HG03175 (cell line): ENCODE results near the gene AKAP11.
"Not testable (repeated sequence)": the region's sequence is repeated elsewhere in the genome, so short reads cannot be mapped to it uniquely, and the experiment has no call there.

Experiments
- ATAC-seq: cut with Tn5 transposase; IDR thresholded peaks from one replicate; pipeline ENCODE4 v1.9.1; 2021; ENCODE audit warnings: mild to moderate bottlenecking, moderate library complexity; ENCODE audit not compliant: unreplicated experiment

AKAP11 gene, protein sequence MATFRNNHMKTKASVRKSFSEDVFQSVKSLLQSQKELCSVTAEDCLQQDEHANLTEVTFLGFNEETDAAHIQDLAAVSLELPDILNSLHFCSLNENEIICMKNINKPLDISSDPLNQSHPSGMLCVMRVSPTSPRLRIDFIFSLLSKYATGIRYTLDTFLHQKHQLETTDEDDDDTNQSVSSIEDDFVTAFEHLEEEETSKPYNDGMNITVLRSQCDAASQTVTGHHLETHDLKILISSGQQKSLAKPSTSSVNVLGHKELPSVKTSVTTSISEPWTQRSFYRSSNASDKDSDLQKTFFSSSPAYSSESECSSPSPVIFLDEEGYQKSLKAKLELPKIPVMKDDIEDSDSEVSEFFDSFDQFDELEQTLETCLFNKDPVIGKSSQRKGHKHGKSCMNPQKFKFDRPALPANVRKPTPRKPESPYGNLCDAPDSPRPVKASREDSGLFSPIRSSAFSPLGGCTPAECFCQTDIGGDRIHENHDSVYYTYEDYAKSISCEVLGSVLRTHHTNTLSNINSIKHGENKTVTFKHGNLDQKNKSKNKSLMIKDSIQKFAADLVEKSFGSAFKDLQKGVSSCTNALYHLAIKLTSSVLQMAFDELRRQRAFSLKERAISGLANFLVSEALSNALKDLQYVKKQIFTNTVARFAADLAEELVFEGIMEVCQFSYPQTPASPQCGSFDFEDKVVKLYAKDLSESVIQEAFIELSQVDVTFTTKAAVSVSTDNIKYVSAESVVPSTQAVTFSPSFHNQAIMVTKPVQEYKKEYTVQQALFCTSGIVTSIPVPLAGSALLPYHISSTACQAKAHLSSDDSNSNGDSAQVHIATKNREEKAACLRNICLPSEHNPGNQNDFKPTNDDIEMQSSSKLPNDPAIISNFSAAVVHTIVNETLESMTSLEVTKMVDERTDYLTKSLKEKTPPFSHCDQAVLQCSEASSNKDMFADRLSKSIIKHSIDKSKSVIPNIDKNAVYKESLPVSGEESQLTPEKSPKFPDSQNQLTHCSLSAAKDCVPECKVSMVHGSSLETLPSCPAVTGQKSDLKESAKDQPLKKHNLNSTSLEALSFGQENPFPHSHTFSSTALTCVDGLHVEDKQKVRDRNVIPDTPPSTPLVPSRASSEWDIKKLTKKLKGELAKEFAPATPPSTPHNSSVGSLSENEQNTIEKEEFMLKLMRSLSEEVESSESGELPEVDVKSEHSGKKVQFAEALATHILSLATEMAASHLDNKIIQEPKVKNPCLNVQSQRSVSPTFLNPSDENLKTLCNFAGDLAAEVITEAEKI (N-terminal part only)

DNA sequence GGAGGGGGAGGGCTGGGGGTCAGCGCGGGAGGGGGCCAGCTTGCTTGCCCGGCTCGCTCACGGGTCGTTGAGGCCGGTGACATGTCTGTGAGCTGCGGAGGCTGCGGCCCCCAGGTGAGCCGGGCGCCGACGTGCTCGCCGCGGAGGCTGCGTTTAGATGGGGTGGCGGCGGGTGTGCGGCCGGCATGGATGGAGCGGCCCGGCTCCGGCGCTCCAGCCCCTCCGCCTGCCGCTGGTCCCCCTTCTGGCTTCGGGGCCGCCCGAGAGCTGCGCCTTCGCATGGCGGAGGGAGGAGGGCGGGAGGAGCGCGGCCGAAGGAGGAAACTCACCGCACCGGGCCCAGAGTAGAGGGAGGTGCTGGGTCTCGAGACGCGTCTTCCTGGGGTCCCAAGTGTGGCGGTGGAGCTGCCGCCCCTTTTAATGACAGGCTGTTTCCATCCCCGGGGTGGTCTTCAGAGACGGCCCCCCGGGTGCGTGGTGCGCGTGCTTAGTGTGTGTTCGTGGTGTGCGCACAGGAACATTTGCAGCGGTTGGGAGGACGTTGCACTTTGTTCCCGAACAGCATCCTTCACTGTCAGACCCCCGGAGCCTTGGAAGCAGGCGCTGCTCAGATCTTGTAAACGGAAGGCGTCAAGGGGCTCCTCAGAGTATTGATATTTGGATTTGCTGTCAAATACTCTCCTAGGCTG lies at the start of gene AKAP11:
AKAP11 (plus strand) TSS at position 38 of the 689 bp plus-strand sequence. CDS start 14,197 bp downstream, outside the sequence.
- peak; percentile 27 for ATAC-seq

DNA sequence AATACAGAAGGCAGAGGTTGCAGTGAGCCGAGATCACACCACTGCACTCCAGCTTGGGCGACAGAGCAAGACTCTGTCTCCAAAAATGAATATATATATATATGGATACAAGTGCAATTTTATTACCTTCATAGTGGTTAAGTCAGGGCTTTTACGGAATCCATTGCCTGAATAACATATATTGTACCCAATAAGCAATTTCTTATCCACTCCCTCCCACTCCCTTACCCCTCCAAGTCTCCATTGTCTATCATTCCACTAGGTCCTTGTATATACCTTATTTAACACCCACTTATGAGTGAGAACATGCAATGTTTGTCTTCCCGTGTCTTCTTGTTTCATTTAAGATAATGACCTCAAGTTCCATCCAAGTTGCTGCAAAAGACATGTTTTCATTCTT lies 48.3 kb upstream of the AKAP11 start:
- no peak for ATAC-seq

DNA sequence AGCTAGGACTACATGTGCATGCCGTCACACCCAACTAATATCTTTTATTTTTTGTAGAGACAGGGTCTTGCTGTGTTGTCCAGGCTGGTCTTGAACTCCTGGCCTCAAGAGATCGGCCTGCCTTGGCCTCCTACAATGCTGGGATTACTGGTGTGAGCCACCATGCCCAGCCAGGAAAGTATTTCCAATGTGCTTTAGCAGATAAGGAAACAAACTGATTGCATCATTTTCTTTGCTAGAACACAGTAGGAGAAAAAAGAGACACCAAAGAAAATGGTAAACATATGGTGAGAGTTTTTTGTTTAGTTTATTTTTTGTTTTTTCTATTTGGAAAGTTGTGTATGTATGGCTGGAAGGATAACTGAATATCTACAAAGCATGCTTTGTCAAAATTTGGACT lies 46.9 kb upstream of the AKAP11 start:
- no peak for ATAC-seq

DNA sequence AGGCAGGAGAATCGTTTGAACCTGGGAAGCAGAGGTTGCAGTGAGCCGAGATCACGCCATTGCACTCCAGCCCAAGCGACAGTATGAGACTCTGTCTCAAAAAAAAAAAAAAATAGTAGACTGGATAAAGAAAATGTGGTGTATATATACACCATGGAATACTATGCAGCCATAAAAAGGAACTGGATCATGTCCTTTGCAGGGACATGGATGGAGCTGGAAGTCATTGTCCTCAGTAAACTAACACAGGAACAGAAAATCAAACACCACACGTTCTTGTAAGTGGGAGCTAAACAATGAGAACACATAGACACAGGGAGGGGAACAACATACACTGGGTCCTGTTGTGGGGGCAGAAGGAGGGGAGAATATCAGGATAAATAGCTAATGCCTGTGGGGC lies 45.2 kb upstream of the AKAP11 start:
- not testable (repeated sequence) for ATAC-seq

DNA sequence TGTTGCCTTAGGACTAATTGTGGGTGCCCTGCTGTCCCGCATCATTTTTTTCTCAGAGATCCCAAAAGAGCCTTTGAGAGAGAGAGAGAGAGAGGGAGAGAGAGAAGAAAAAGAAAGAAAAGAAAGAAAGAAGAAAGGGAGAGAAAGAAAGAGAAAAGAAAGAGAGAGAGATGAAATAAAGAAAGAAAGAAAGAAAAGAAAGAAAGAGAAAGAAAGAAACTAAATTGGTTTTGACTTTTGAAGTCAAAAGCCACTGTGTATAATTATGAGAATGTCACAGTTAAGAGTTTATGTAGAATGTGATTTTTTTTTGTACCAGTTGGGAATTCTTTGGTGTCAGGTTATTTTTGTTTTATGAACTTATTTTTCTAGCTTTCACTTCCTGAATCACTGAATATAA lies 43.4 kb upstream of the AKAP11 start:
- no peak for ATAC-seq

DNA sequence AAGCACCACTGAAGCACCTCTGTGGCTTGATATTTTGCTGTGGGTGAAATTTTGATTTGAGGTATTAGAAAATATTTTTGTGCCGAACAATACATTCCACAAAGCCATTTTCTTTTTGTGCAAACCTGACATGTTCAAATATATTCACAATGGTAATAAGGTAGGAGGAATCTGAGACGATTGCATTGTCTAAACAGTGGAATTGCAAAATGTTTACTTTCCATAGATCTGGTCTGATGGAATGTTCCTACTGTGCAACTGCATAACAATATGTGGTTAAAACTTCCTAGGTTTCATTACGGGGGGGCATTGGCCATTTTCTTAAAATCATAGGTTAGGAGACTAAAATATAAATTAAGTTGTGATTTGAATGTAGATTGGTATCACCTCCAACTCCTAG lies 42.7 kb upstream of the AKAP11 start:
- no peak for ATAC-seq

DNA sequence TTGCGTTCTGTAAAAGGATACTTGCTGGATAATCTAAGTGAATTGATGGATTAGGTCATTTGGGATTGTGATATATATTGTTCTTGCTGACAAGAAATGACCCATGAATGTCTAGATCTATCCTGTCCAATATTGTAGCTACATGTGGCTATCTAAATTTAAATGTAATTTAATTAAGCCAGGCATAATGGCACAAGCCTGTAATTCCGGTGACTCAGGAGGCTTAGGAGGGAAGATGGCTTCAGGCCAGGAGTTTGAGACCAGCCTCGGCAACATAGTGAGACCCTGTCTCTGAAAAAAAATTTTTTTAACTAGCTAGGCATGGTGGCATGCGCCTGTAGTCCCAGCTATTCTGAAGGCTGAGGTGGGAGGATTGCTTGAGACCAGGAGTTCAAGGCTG lies 39.3 kb upstream of the AKAP11 start:
- ATAC-seq: no peak

DNA sequence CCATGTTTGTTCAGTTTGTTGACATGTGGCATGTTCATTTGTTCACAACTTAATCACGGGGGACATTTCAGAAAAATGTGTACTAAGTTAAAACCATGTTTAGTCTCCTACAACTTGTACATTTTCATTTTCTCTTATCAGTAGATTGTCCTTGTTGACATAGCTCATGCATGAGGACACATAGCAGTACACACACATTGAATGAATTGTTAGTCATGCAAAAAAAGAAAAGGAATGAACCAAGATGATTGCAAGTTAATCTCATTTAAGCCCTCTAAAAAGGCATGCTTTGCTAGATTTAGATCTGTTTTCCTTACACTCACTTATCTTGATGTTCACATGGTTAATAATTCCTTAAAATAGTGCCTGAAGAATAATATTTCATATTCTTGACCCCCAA lies 38.2 kb upstream of the AKAP11 start:
- ATAC-seq: no peak

DNA sequence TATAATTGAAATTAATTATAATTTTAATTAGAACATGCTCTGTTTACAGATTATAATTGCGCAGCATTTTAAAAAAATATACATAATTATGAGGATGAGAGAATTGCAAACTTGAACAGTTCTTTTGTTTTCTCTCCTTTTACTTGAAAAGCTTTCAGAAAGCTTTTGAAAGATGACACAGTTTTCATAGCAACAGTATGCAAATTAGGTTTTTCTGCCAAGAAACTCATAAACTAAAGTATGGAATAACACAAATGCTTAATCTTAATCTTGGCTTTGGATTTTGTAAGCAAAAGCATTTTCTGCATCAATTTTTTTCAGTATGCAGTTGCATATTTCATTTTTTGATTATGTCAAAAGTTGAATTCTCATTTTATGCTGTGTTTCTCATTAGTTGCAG lies 32.8 kb upstream of the AKAP11 start:
- no peak for ATAC-seq

DNA sequence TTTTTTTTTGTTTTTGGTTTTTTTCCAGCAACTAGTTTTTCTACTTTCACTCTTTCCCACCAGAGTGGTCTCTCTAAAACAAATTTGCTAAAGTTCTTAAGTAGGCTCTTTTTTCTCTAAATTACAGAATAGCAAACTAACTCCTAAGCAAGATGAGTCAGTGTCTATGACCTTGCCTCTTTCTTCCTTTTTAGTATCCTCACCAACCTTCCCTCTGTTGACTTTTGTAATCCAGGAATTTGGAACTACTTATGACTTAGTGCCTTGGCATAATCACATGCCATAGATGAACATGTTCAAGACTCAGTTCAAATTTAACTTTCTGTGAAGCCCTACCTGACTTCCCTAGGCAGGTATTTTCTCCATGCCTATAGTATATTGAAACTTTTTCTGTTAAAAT lies 32.3 kb upstream of the AKAP11 start:
- no peak for ATAC-seq

DNA sequence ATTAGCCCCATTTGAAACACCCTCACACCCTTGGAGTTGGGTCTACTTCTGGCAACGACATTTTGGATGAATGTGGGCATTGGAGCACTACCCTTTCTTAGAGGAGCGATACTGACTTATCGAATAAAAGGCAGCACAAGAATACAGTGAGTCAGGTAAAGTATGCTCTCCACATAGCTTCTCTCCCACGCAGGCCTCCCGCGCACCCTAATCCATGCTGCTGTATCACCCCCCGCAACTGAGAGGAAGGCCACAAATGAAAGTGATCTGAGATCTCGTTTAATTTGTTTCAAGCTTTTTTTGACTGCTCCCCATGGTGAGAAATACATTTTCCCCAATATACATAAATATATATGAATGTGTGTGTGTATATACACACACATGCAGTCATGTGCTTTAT lies 25.4 kb upstream of the AKAP11 start:
- ATAC-seq: no peak

DNA sequence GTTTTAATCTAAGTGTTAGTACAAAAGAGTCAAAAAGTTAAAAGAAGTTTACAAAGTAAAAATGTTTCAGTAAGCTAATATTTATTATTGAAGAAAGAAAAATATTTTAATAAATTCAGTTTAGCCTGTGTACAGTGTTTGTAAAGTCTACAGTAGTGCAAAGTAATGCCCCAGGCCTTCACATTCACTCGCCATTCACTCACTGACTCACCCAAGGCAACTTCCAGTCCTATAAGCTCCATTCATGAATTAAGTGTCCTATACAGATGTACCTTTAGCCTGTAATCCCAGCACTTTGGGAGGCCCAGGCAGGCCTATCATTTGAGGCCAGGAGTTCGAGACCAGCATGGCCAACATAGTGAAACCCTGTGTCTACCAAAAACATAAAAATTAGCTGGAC lies 24.1 kb upstream of the AKAP11 start:
- no peak for ATAC-seq

DNA sequence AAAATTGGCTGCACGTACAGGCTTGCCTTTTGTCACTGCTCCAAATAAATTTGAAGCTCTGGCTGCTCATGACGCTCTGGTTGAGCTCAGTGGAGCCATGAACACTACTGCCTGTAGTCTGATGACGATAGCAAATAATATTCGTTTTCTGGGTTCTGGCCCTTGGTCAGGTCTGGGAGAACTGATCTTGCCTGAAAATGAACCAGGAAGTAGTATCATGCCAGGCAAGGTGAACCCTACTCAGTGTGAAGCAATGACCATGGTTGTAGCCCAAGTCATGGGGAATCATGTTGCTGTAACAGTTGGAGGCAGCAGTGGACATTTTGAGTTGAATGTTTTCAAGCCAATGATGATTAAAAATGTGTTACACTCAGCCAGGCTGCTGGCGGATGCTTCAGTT lies 16.1 kb upstream of the AKAP11 start:
- ATAC-seq: no peak

DNA sequence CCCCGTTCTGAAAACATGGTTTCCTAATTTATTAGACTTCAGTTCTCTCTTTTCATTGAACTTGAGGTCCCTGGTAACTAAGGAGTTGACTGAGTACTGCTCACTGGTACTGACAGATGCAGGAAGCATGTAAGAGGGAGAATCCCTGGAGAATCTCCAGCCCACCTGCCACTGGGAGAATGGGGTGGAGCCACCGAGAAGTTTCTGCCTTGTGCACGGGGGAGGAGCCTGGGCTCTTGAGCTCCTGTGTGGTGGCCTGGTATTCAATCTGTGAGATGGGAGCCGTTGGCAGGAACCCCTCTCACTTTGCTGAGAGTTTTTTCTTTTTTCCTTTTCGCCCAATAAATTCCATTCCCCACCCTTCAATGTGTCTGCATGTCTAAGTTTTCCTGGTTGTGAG lies 13.2 kb upstream of the AKAP11 start:
- no peak for ATAC-seq

DNA sequence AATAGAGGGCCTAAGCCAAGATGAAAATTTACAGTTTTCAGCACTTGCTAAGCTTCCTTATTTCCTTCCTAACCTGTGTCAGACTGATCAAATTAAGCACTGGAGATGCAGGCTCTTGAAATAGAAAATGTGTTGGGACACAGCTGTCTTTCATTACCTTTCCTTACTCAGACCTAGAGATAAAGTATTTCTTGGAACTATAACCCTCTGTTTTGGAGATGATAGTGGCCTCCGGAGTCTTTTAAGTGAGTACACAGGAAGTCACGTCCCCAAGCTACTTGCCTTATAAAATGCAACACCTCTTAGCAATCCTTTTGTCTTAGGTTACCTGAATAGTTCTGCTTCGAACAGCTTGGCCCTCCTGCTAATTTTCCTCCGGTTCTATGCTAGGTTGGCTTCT lies 12.4 kb upstream of the AKAP11 start:
- no peak for ATAC-seq

DNA sequence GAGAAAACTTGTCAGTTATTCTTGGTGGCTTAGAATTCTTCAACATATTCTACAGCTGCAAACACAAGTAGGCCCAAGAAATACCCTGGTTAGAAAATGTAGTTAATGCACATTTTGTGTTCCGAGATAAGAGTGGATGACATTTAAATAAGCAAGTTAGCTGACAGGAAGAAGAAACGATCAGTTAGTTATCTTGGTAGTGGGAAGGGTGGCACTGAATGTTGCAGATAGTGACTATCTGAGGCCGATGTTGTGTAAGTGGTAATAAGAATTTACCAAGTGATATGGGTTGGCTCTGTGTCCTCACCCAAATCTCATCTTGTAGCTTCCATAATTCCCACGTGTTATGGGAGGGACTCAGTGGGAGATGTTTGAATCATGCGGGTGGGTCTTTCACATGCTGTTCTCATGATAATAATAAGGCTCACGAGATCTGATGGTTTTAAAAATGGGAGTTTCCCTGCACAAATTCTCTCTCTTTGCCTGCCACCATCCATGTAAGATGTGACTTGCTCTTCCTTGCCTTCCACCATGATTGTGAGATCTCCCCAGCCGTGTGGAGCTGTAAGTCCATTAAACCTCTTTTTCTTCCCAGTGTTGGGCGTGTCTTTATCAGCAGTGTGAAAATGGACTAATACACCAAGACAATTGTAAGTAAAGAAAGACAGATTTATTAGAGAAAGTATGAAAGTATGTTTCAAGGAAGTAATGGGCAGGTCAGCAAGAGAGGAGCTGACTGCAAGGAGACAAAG lies 10.9 kb upstream of the AKAP11 start:
- no peak for ATAC-seq

DNA sequence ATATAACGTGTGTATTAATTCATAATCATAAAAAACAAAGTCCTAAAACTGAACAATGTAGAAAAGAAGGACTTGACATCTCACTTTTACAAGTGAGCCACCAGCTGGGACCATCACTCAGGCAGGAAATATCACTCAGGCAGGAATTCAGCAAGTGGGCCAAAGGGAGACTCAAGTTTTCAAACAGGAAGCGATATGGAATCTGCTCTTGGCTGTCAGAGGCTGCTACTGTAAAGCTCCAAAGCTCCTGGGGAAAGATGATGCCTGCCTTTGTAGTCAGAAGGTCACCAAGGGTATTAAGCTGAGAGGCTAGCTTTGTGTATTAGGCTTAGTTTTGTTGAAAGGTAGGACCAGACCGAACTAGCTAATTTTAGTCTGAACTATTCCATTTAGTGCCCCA lies 5.5 kb upstream of the AKAP11 start:
- ATAC-seq: no peak

DNA sequence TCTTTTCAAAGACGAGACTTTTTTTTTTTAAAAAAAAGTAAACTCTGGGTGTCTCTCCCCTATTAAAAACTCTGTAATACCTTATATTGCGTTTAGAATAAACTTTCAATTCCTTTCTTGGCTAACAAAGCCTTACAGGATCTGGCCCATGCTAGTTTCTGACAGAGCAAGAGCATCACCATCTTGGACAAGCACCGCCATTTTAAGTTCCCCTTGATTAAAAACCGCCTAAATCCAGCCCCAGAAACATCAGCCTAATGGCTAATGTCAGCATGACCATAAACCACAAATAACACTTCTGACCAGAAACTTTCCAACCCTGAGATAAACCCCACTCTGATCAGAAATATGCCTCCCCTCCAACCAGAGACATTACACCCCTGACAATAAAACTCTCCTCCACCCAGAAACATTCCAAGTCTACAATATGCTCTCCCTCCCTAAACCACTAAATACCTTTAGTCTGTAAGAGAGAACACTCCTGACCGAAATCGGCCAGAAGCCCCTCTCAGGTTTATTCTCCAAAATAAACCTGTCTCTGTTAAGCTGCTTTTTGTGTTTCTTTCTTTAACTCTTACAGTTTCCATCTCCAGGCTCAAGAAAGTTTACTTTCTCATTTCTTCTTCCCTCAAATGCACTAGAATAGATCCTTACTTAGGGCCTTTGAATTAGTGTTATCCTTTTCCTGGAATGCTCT lies 1.6 kb upstream of the AKAP11 start:
- ATAC-seq: no peak

DNA sequence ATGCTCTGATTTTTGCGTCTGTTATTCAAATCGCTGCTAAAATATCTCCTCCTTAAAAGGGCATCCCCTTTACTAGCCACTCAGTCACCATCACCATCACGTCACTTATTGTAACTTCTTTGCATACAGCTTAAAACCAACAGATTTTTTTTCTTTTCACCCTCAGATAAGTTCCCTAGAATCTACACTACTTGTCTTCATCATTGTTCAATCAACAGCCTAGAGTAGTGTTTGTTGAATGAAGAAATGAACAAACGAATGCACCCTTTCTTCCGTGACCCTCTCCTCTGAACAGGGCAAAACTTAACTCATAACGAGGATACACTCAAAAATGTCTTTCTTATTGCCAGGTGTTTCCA lies 1.1 kb upstream of the AKAP11 start:
- no peak for ATAC-seq
